ENCODE measurements around the gene CHODL. TPM values are rescaled to one million over a fixed set of nuclear protein-coding genes. Genes with fewer than 3 reads are reported as not detected.

Gene CHODL
- total RNA-seq, 4 donors from 2014 or later, result 0.64 to 0.82 TPM; not detected in 2

DNA sequence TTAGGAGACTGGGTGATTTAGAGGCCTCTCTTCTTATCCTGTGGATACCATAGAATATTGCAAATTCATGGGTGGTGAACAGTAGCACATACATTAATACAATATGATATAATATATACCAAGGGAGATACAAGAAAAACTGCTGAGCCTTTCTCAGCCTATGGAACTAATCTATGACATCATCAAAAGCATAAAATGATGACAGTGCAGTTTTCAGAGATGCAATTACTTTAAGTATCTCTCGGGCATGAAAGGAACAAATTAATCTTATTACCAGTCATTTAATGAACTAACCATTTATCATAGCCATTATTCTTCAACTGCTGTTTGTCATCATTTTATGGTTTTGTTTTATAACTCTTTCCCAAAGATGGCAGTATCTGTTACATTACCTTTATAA is 3.5 kb downstream of the CHODL start:
- no peak for DNase-seq
- Histone ChIP-seq H3K27me3 (peaks cover 28% of the 10 kb centered on the region), H3K9me3 (no peaks in the 10 kb centered on the region), H3K4me3 (no peak overlapping the region), H3K4me1 (peaks cover 0 to 5% (median 0%) of the 10 kb centered on the region in 4 donors), H3K27ac (no peak overlapping the region), H3K36me3 (no peaks in the 10 kb centered on the region)
- intact Hi-C loops (cut with DNase I; ENCODE audit: low total_unique reads), result no loop called here
- in situ Hi-C loops (cut with MboI; ENCODE audit: low pct_ligation_motif_present in 1 of 4, low pct_unique_long_range_greater_than_20kb in 1 of 4, low sequenced_read_pairs in 3 of 4), result no loop called here
- TF ChIP-seq POLR2AphosphoS5 (IDR thresholded peaks at IDR 0.05) (no peak), EP300 (IDR thresholded peaks at IDR 0.05; ENCODE audit: low read depth) (no peak), POLR2A (IDR thresholded peaks at IDR 0.05) (no peak)
- TF ChIP-seq, protein P1, sequence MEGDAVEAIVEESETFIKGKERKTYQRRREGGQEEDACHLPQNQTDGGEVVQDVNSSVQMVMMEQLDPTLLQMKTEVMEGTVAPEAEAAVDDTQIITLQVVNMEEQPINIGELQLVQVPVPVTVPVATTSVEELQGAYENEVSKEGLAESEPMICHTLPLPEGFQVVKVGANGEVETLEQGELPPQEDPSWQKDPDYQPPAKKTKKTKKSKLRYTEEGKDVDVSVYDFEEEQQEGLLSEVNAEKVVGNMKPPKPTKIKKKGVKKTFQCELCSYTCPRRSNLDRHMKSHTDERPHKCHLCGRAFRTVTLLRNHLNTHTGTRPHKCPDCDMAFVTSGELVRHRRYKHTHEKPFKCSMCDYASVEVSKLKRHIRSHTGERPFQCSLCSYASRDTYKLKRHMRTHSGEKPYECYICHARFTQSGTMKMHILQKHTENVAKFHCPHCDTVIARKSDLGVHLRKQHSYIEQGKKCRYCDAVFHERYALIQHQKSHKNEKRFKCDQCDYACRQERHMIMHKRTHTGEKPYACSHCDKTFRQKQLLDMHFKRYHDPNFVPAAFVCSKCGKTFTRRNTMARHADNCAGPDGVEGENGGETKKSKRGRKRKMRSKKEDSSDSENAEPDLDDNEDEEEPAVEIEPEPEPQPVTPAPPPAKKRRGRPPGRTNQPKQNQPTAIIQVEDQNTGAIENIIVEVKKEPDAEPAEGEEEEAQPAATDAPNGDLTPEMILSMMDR (IDR thresholded peaks at IDR 0.05), result no peak
- WGBS, 2 donors (ENCODE audit: low coverage in 1 of 2), result 63 to 65% methylated on average over 1 of the region's 1 CpG

DNA sequence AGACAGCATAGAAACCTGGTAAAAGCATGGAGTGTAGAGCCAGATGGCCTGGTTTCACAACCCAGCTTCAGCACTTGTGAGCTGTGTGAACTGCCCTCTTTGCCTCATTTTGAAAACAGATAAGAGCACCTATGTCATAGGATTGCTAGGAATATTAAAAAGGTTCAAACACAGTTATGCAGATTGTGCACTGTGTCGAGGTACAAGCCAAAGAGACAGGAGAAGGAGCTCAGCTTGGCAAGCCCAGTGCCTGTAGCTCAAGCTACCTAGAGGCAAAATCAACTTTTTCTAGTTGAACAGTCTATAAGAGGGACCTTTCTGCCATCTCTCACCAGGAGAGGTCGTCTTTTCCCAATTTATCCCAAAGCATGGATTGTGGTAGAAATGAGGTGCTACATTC is 5.0 kb downstream of the CHODL start:
- in situ Hi-C loops (cut with MboI; ENCODE audit: low pct_ligation_motif_present in 1 of 4, low pct_unique_long_range_greater_than_20kb in 1 of 4, low sequenced_read_pairs in 3 of 4), result no loop called here
- no peak overlapping the region for H3K4me3 ChIP-seq
- intact Hi-C loops (cut with DNase I; ENCODE audit: low total_unique reads), result no loop called here
- WGBS, 2 donors (ENCODE audit: low coverage in 1 of 2), result 6 to 49% methylated on average over 2 of the region's 2 CpGs
- DNase-seq, result no peak
- H3K27ac ChIP-seq, result no peak overlapping the region
- H3K4me1 ChIP-seq, result peaks cover 0 to 5% (median 0%) of the 10 kb centered on the region in 4 donors
- H3K9me3 ChIP-seq, result no peaks in the 10 kb centered on the region
- TF ChIP-seq EP300 (IDR thresholded peaks at IDR 0.05; ENCODE audit: low read depth) (no peak), POLR2A (IDR thresholded peaks at IDR 0.05) (no peak), POLR2AphosphoS5 (IDR thresholded peaks at IDR 0.05) (no peak)
- TF ChIP-seq, protein P1 (IDR thresholded peaks at IDR 0.05), result no peak
- H3K27me3 ChIP-seq, result peaks cover 13% of the 10 kb centered on the region
- H3K36me3 ChIP-seq, result no peaks in the 10 kb centered on the region

DNA sequence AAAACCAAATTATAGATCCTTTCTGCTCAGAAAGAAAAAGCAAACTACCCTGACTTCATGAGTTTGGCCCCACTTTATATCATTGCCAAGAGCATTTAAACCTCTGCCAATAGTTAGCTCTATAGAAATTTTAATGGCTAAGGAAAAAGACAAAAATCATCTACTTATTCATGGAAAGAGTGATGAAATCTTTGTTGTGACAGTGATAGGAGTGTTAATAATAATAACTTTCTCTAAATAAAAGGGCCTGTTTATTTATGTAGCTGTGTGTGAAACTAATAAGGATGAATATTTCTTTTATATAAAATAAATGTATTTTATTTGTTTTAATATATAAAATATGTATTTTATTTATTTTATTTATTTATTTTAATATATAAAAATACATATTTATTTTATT is 6.4 kb downstream of the CHODL start:
- Histone ChIP-seq H3K27ac (no peak overlapping the region), H3K4me1 (no peaks in the 10 kb centered on the region), H3K4me3 (no peak overlapping the region), H3K27me3 (no peaks in the 10 kb centered on the region), H3K9me3 (no peaks in the 10 kb centered on the region), H3K36me3 (no peaks in the 10 kb centered on the region)
- intact Hi-C loops (cut with DNase I; ENCODE audit: low total_unique reads) (no loop called here), in situ Hi-C loops (cut with MboI; ENCODE audit: low pct_ligation_motif_present in 1 of 4, low pct_unique_long_range_greater_than_20kb in 1 of 4, low sequenced_read_pairs in 3 of 4) (no loop called here)
- TF ChIP-seq POLR2A (IDR thresholded peaks at IDR 0.05) (no peak), EP300 (IDR thresholded peaks at IDR 0.05; ENCODE audit: low read depth) (no peak), POLR2AphosphoS5 (IDR thresholded peaks at IDR 0.05) (no peak)
- TF ChIP-seq, protein P1 (IDR thresholded peaks at IDR 0.05), result no peak
- no peak for DNase-seq

DNA sequence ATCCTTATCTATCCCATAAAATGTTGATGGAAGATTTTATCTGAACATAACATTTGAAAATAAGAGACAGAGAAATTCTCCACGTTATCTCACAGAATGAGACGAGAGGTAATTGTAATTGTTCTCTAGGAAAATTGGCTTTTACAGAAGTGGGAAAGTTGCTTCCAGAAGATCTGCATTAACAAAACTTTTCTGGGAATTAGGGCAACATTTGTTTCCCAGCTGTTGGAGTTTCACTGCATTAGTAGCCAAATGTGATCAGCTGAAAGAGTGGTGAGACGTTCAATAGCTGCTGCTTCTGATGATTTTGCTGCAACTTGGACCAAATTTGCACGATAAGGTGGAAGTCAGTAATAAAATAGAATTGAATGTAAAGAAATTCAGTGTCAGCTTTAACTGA is 7.6 kb downstream of the CHODL start:
- Histone ChIP-seq H3K27me3 (no peaks in the 10 kb centered on the region), H3K9me3 (no peaks in the 10 kb centered on the region), H3K4me3 (no peak overlapping the region), H3K36me3 (no peaks in the 10 kb centered on the region), H3K4me1 (no peaks in the 10 kb centered on the region), H3K27ac (no peak overlapping the region)
- 31 to 33% methylated on average over 2 to 4 of the region's 4 CpGs for WGBS, 2 donors (ENCODE audit: low coverage in 1 of 2)
- in situ Hi-C loops (cut with MboI; ENCODE audit: low pct_ligation_motif_present in 1 of 4, low pct_unique_long_range_greater_than_20kb in 1 of 4, low sequenced_read_pairs in 3 of 4) (no loop called here), intact Hi-C loops (cut with DNase I; ENCODE audit: low total_unique reads) (no loop called here)
- DNase-seq, result no peak
- no peak for TF ChIP-seq POLR2AphosphoS5 (IDR thresholded peaks at IDR 0.05)
- TF ChIP-seq, protein P1 (IDR thresholded peaks at IDR 0.05), result no peak
- TF ChIP-seq EP300 (IDR thresholded peaks at IDR 0.05; ENCODE audit: low read depth), result no peak
- TF ChIP-seq POLR2A (IDR thresholded peaks at IDR 0.05), result no peak

Measured in transverse colon (tissue), 4 donors.